ENCODE measurements around the gene ACBD6. TPM values are rescaled to one million over a fixed set of nuclear protein-coding genes. Genes with fewer than 3 reads are reported as not detected.

The ACBD6 gene
- total RNA-seq, 1 donor from 2014 or later, result 34.4 TPM

GRCh38 chr1:180257486-180257885, 244.9 kb downstream of the ACBD6 start:
- H3K36me3 ChIP-seq, result no peaks in the 10 kb centered on the region
- H3K4me3 ChIP-seq, result no peak overlapping the region
- H3K9me3 ChIP-seq, result no peaks in the 10 kb centered on the region
- H3K27me3 ChIP-seq, result no peaks in the 10 kb centered on the region
- H3K4me1 ChIP-seq, result no peaks in the 10 kb centered on the region
- no peak for TF ChIP-seq POLR2AphosphoS5 (IDR thresholded peaks at IDR 0.05; ENCODE audit: insufficient read depth in 1 of 2, low read depth in 1 of 2)
- intact Hi-C loops (cut with DNase I), result loop anchor here (10.0 kb wide), 1 partner anchor 217 kb away; no protein-coding TSS in a partner anchor
- DNase-seq (ENCODE audit: extremely low spot score in 2 of 2), result no peak
- H3K27ac ChIP-seq, result no peak overlapping the region

- Histone ChIP-seq H3K27me3 (no peaks in the 10 kb centered on the region), H3K36me3 (no peaks in the 10 kb centered on the region), H3K4me1 (no peaks in the 10 kb centered on the region), H3K27ac (no peak overlapping the region), H3K4me3 (no peak overlapping the region), H3K9me3 (no peaks in the 10 kb centered on the region)
- TF ChIP-seq POLR2AphosphoS5 (IDR thresholded peaks at IDR 0.05; ENCODE audit: insufficient read depth in 1 of 2, low read depth in 1 of 2), result no peak
- no peak for TF ChIP-seq CTCF (IDR thresholded peaks at IDR 0.05)
- TF ChIP-seq POLR2A (IDR thresholded peaks at IDR 0.05), result no peak
- no peak for DNase-seq (ENCODE audit: extremely low spot score in 2 of 2)
- intact Hi-C loops (cut with DNase I), result loop anchor here (10.0 kb wide), 1 partner anchor 218 kb away; no protein-coding TSS in a partner anchor
These were observed 245.4 kb downstream of the ACBD6 start for GRCh38 chr1:180257028-180257386.

- H3K9me3 ChIP-seq, result no peaks in the 10 kb centered on the region
- intact Hi-C loops (cut with DNase I), result loop anchor here (10.0 kb wide), 1 partner anchor 218 kb away; no protein-coding TSS in a partner anchor
- DNase-seq (ENCODE audit: extremely low spot score in 2 of 2), result no peak
- H3K4me3 ChIP-seq, result no peak overlapping the region
- no peaks in the 10 kb centered on the region for H3K36me3 ChIP-seq
- H3K27ac ChIP-seq, result no peak overlapping the region
- H3K4me1 ChIP-seq, result no peaks in the 10 kb centered on the region
- H3K27me3 ChIP-seq, result no peaks in the 10 kb centered on the region
- no peak for TF ChIP-seq POLR2AphosphoS5 (IDR thresholded peaks at IDR 0.05; ENCODE audit: insufficient read depth in 1 of 2, low read depth in 1 of 2)
- no peak for TF ChIP-seq CTCF (IDR thresholded peaks at IDR 0.05)
- TF ChIP-seq POLR2A (IDR thresholded peaks at IDR 0.05), result no peak
These were observed 245.9 kb downstream of the ACBD6 start for GRCh38 chr1:180256341-180257027.

GRCh38 chr1:180255536-180256340, 246.6 kb downstream of the ACBD6 start:
- H3K4me3 ChIP-seq, result no peak overlapping the region
- no peak for TF ChIP-seq POLR2A (IDR thresholded peaks at IDR 0.05)
- no peak for TF ChIP-seq POLR2AphosphoS5 (IDR thresholded peaks at IDR 0.05; ENCODE audit: insufficient read depth in 1 of 2, low read depth in 1 of 2)
- TF ChIP-seq CTCF (IDR thresholded peaks at IDR 0.05), result no peak
- H3K36me3 ChIP-seq, result no peaks in the 10 kb centered on the region
- DNase-seq (ENCODE audit: extremely low spot score in 2 of 2), result no peak
- no peaks in the 10 kb centered on the region for H3K4me1 ChIP-seq
- H3K9me3 ChIP-seq, result no peaks in the 10 kb centered on the region
- intact Hi-C loops (cut with DNase I), result loop anchor here (10.0 kb wide), 1 partner anchor 219 kb away; no protein-coding TSS in a partner anchor
- no peak overlapping the region for H3K27ac ChIP-seq
- no peaks in the 10 kb centered on the region for H3K27me3 ChIP-seq

- no peak for DNase-seq (ENCODE audit: extremely low spot score in 2 of 2)
- Histone ChIP-seq H3K27me3 (no peaks in the 10 kb centered on the region), H3K9me3 (no peaks in the 10 kb centered on the region), H3K4me1 (no peaks in the 10 kb centered on the region), H3K27ac (no peak overlapping the region), H3K36me3 (no peaks in the 10 kb centered on the region), H3K4me3 (no peak overlapping the region)
- no peak for TF ChIP-seq CTCF (IDR thresholded peaks at IDR 0.05)
- TF ChIP-seq POLR2AphosphoS5 (IDR thresholded peaks at IDR 0.05; ENCODE audit: insufficient read depth in 1 of 2, low read depth in 1 of 2), result no peak
- TF ChIP-seq POLR2A (IDR thresholded peaks at IDR 0.05), result no peak
- intact Hi-C loops (cut with DNase I), result loop anchor here (10.0 kb wide), 1 partner anchor 220 kb away; no protein-coding TSS in a partner anchor
These were observed 247.5 kb downstream of the ACBD6 start for GRCh38 chr1:180254854-180255253.

Measured in vagina (tissue), 2 donors.